NCI-H187 (cell line): ENCODE results near the gene PCMTD2.

Experiments
- DNase-seq, 2 experiments: peaks; one replicate each; lab custom pipeline; 2025; lab: John Stamatoyannopoulos, UW

PCMTD2 gene

DNA sequence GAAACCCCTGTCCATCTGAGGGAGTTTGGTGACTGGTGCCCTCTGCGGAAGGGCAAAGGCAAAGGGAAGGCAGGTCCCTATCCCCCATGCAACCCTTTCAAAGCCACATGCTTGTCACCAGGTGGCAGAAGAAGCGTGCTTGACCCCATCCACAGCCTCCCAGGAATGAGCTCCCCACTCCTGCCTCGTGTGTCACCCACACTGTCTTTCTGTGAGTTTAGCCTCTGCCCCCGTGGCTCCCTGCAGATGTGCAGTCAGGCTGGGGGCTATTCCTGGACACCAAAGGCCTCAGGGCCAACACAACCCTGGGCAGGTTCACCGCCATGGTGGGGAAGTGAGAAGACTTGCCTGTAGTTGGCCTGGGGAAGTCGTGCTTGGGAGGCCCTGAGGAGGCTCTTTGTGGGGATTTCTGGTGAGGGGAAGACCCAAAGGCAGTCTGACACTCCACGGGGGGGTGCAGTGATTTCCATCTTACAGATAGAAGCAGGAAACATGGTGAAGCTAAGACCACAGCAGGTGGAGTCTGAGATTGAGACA lies 16.6 kb upstream of the PCMTD2 start:
- no peak for DNase-seq

GRCh38 chr20:64239449-64240242 lies 15.9 kb upstream of the PCMTD2 start:
- no peak for DNase-seq

GRCh38 chr20:64240243-64241015 lies 15.1 kb upstream of the PCMTD2 start:
- no peak for DNase-seq

GRCh38 chr20:64241061-64241460 lies 14.5 kb upstream of the PCMTD2 start:
- no peak for DNase-seq

DNA sequence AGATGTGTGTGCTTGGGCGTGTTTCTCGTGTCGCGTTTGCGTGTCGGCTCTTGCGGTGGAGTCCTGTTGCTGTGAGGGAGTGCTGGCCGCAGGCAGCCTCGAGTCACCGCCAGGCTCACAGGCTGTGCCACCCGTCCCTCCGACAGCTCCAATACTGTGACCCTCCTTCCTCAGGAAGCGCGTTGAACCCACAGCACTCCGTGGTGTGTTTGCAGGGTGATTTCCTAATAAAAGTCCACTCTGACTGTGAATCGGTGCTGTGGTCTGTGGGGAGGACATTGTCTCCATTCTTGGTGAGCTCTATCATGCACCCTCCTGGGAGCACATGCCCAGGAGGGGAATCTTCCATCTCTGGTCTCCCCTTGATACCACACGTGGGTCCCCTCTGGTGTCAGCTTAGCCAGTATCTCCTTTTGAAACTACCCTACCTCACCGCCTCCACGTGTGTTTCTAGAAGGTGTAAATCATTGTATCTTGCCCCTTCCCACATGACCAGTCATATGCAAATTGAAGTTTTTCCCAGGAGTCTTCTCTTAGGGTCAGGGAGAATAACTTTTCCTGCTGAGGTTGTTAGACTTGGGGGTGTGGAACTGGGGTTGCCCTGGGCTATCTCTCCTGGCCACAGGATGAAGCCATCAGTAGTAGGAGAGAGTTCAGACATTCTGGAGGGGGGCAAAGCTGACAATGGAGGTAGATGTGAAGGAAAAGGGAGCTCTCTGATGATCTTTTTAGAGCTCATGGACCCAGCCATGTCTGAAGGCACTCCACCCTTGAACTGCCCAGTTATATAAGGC lies 13.3 kb upstream of the PCMTD2 start:
- DNase-seq: no peak

DNA sequence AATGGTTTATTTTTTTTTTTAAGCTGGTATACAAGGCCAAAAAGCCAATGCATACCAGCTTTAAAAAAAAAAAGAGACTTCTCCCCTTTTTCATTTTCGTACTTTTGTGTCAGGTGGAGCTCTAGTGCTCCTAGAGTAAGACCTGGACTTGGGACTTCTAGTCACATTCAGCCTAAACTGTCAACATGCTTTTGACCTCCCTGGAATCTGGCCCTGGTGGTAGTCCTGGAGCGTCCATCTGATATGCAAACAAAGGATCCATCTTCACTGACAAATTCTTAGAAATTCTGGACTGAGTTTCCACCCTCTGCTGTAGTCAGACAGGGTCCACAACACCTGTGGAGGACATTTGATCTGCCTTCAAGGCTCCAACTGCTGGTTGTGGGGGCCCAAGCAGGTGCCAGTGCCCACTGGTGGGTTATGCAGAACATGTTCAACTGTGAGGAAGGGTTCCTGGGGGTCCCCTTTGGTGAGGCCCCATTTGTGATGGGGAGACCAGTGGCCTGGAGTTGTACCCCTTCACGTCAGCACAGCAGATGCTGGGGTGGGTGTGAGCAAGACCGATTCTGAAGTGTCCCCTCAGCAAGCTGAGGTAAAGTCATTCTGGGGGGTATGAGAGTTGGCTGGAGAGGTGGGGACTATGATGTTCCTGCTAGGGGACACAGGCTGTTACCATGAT lies 12.6 kb upstream of the PCMTD2 start:
- DNase-seq: no peak

DNA sequence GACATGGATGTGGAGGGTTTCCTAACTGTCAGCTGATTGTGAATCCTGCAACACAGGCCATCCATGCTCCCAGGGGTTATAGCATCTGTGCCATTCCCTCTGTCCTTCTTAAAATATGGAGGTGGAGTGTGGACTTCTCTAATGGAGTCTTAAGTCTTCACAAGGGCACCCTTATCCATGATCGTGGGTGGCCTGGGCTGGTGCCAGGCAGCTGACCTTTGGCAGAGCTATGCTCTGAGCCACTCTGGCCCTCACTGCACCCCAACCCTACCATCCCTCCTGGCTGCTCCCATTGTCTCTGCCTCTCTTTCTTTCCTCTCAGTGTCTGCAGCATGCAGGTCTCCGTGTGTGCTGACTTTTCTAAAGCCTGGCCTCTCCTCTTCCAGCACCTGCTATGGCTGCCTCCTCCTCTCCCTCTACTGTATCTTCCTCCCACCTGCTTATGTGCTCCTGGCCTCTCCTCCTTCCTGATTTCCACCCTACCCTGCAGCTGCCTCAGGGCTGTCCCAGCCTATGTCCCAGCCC lies 11.2 kb upstream of the PCMTD2 start:
- DNase-seq: no peak

GRCh38 chr20:64244870-64245603 lies 10.5 kb upstream of the PCMTD2 start:
- DNase-seq: no peak

DNA sequence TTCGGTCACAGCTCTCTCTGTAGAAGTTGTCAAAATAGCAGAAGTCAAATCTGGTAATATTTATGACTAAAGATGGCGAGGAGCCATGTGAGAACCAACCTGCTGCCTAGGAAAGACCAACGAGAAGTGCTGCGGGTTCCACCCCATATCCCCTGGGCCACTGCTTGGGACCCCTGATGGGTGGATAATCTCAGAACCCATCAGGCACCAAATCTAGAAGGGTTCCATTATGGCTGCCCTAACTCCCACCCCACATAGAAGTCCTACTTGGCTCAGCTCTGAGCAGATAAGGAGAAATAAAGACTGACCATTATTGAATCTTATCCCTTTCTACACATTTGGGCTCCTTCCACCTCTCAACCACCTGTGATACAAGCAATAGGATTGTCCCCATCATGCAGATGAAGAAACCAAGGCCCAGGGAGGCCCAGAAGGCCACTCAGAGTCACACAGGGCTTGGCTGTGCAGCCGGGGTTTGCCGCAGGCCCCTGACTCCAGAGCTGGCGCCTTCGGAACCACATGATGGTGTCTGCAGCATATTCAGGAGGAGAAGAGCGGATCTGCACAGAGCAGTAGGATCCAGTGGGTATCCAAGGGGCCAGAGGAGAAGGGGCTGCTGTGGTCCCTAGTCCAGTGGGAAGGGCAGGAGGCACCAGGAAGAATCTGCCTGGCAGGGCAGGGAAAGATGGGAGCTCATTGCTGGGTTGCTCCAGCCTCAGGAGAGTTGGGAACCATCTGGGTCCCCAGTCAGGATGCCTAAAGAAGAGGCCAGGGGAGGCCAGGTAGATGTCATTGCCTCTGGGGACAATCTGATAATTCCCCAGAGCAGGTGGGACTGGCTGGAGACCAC lies 9.6 kb upstream of the PCMTD2 start:
- DNase-seq: no peak

- no peak for DNase-seq
These were observed 8.8 kb upstream of the PCMTD2 start for GRCh38 chr20:64246616-64247306.

DNA sequence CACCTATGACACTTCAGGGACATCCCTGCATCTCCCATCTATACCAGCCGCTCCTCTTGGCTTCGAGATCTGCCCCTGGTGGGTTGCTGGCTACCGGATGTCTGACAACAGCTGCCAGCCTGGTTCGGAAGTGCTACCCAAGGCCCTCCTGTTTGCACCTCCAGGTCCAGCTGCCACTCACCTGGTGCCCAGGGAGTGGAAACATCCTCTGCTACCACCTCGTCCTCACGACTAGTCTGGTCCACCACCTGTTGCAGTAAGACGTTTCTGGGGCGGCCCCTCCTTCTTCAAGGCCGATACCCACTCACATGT lies 8.3 kb upstream of the PCMTD2 start:
- no peak for DNase-seq

DNA sequence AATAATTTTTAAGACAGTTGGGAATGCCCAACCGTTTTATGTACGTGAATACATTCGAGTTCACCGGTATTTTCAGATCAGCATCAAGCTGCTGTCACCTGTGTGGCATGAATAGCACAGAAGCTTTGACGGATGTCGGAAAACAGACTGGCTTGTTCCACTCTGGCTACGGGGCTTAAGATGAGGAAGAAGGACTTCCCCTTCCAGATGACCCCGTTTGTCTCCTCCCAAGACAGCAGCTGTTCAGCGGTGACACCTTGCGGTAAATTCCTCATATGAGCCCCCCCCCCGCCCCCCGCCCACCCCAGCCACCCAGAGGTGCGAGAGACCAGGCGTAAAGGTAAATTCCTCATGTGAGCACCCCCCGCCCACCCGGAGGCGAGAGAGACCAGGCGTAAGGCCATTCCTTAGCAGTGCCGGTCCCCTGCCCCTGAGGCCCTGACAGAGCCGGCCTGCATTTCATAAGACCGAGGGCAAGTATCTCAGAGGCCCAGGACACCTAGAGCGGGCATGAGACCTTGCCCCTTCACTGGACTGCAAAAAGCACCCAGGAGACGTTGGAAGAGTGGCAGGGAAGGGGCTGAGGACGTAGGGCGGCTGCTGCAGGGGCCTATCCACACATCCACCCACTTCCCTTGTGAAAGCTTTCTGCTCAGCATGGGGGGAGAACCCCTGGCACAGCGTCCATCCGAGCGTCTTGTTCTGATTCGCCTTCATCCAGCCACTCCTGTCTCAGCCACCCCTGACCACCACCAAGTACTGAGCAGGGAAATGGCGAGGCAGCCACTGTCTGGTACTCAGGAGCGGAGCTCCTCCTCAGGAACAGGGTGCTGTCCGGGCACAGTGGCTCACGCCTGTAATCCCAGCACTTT lies 7.3 kb upstream of the PCMTD2 start:
- DNase-seq: no peak

- no peak for DNase-seq
These were observed 5.5 kb upstream of the PCMTD2 start for GRCh38 chr20:64250027-64250426.

DNA sequence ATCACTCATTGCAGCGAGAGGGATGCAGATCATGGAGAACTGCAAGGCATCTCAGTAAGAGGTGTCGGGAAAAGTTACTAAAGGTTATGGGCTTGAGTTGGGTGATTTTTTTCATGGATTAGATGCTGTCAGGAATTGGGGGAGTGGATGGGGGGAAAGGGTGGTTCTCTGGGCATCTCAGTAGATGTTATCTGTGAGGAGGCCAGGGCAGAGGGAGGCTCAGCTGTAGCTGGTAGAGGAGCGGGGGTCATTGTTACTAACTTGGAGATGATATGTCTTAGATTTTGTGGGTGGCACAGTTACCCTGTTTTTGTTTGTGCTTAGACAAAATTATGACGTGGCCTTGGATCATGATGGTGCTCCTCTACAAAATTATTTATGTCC lies 2.6 kb upstream of the PCMTD2 start:
- DNase-seq: no peak

DNA sequence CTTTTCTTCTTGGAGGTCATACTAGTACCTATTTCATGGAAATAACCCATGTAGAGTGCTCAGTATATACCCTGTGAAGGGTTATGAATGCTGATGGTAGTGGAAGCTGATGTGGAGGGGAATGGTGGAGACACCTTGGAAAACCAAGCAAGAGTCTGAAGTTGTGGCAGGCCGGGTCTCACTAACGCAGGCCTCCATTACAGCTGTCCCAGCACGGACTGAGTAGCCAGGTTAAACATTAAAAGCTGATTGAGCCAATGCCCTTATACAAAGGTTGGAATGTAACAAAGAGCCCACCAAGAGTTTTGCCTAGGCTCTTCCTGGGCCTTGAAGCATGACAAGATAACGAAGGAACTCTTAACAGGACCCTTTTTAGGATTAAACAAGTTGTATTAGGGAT lies 2.1 kb upstream of the PCMTD2 start:
- DNase-seq: no peak

- no peak for DNase-seq
These were observed 1.4 kb upstream of the PCMTD2 start for GRCh38 chr20:64254156-64254555.

DNA sequence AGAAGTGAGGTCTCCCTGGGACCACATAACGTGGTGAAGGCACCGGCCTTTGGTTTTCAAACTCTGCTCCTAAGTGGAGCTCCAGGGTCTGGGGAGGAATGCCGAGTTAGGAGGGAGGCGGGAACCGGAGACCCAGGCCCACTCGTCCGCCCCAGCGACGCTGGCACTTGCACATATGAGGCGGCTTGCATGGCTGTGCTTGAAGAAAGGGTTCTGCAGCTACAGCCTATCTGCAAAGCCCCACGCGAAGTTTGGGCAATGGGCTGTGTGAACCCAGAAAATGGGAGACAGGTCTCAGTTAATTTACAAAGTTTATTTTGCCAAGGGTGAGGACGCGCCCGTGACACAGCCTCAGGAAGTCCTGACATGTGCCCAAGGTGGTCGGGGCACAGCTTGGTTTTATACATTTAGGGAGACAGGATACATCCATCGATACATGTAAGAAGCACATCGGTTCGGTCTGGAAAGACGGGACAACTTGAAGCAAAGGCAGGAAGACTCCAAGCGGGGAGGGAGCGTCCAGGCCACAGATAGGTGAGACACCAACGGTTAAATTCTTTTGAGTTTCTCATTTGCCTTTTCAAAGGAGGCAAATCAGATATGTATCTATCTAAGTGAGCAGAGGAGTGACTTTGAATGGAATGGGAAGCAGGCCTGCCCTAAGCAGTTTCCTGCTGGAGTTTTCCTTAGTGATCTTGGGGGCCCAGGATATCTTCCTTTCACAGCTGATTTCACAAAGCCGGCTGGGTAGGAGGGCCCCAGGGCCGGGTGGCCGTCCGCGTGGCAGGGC lies 782 bp upstream of the PCMTD2 start:
- DNase-seq: no peak
